ENCODE results near the gene ZNF384.

ZNF384 gene

DNA sequence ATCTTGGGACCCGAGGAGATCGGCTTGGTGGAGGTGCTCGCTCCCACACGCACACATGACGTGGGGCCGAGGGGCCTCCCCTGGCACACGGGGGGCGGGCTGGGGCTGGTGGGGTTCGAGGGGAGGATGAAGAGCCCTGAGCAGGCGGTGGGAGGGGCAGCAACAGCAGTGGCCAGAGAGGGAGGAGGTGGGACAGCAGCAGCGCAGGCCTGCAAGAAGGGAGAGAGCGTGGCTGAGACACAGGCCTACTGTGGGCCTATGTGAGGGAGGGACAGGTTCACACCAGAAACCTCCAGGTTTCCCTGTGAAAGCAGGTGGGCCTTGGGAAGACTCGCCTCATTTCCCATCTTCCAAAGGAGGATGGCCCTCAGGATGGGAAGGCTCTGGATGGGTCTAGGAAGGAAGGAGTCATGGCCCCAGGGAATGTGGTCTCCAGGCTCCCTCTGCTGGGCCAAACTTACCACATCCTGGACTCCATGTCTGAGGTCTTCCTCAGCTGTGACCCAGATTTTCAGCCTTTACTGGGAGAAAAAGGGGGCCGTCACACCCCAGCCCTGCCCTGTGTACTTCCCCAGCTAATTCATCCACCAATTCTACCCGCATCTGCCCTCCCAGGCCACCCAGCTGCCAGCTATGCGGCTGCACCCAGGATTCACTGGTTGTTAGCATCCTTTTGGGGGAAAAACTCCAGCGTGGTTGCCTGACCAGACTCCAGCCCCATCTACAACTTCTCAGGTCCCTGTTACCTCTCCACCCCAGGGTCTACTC, 8.6 kb upstream of the ZNF384 start:
- H3K27me3 ChIP-seq (ENCODE audit: control insufficient read depth, insufficient read depth, low read length), result peaks cover 41% of the 10 kb centered on the region
- no peaks in the 10 kb centered on the region for H3K36me3 ChIP-seq (ENCODE audit: insufficient read depth, low read length)
- H3K9me3 ChIP-seq (replicated peaks; ENCODE audit: low read length), result no peaks in the 10 kb centered on the region
- no peak overlapping the region for H3K4me3 ChIP-seq (ENCODE audit: low read length)
- H3K9ac ChIP-seq (ENCODE audit: low read depth, low read length), result no peak overlapping the region
- H3K4me2 ChIP-seq (ENCODE audit: low read length), result no peak overlapping the region
- H3K4me1 ChIP-seq (ENCODE audit: control insufficient read depth, insufficient read depth, low read length), result peaks cover 13% of the 10 kb centered on the region

DNA sequence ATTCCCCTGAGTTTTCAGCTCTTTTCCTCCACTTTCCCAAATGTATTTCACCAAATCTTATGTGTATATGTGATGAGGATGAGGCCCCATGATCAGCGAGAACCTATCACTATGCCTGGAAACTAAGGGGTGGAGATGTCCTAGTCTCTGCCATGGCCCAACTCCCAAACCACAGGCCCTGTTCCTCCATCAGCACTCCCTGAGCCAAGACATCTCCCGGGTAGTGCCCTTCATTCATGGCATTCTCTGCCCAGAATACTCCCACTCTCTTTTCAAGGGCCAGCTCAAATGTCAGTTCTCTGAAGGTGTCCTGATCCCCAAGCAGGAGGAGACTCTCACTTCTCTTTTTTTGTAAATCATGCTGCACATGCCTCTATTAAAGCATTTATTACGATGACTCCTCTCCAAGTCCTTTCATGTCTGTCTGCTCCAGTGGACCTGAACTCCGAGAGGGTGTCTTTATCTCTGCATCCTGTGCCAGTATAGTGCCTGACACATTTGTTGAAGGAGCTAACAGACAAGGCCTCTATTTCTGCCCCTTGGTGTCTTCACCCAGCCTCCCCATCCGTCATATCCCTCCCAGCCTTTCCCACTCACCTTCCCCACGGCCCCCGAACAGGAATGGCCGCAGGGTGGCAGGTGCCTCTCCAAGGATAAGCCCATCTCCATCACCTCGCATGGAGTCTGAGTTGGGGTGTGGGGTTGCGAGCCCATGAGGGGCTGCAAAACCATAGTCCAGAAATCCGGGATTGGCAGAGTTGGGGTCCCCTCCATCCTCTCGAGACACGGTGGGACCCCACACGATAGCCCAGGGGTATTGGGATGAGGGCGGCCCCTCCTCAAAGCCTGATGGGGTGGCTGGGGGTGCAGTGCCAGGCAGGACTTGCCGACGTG, 7.8 kb upstream of the ZNF384 start:
- Histone ChIP-seq H3K4me1 (ENCODE audit: control insufficient read depth, insufficient read depth, low read length) (peaks cover 13% of the 10 kb centered on the region), H3K4me3 (ENCODE audit: low read length) (no peak overlapping the region), H3K27me3 (ENCODE audit: control insufficient read depth, insufficient read depth, low read length) (peaks cover 36% of the 10 kb centered on the region), H3K4me2 (ENCODE audit: low read length) (no peak overlapping the region), H3K36me3 (ENCODE audit: insufficient read depth, low read length) (no peaks in the 10 kb centered on the region), H3K9ac (ENCODE audit: low read depth, low read length) (no peak overlapping the region), H3K9me3 (replicated peaks; ENCODE audit: low read length) (no peaks in the 10 kb centered on the region)

DNA sequence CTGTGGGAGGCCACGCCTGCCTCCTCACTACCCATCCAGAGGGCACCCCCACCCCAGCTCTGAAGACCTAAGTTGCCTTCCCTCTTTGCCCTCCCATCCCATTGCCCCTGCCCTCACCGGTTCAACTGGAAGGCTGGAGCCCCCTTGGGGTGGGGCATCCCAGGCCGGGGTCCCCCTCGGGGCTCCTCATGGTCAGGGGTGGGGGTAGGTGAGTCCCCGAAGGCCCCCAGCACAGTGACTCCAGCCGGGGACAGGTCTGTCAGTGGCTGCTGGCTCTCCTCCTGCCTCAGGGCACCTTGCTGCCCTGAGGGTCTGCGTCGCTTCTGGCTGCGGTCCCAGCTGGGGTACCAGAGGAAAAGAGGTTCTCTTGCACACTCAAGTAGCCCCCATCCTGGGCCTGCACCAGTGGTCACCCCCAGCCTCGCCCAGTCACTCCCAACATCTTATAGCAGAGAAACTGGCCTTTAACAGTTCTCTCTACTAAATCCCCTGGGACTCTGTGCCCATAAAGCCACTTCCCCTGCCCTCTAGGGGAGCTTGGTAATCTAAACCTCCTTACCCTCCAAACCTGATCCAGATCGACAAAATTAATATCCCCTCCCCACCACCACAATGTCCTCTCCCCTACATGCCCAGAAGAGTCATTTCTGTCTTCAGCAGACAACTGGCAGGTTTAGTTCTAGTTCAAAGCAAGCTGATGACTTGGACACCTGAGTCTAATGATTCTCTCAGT, 6.3 kb upstream of the ZNF384 start:
- Histone ChIP-seq H3K9ac (ENCODE audit: low read depth, low read length) (no peak overlapping the region), H3K4me3 (ENCODE audit: low read length) (no peak overlapping the region), H3K9me3 (replicated peaks; ENCODE audit: low read length) (no peaks in the 10 kb centered on the region), H3K36me3 (ENCODE audit: insufficient read depth, low read length) (no peaks in the 10 kb centered on the region), H3K4me1 (ENCODE audit: control insufficient read depth, insufficient read depth, low read length) (peaks cover 9% of the 10 kb centered on the region), H3K4me2 (ENCODE audit: low read length) (no peak overlapping the region), H3K27me3 (ENCODE audit: control insufficient read depth, insufficient read depth, low read length) (peaks cover 24% of the 10 kb centered on the region)

DNA sequence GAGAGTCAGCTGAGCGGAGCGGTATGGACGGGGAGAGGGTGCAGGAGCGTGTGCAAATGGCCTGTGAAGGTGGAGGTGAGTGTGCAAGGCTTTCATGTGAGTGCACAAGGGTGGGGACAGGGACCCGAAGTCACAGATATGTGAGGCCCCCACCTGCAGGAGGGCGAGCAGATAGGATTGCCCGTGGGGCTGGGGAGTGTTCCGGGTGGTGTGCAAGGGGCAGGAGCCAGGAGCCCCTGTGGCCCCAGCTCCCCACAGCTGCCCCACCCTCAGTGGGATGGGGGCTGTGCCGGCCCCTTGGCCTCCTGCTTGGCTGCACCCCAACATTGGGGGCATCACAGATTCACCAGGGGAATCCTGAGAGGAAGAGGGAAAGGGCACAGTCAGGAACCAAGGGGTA, 5.5 kb upstream of the ZNF384 start:
- Histone ChIP-seq H3K4me2 (ENCODE audit: low read length) (no peak overlapping the region), H3K9me3 (replicated peaks; ENCODE audit: low read length) (no peaks in the 10 kb centered on the region), H3K9ac (ENCODE audit: low read depth, low read length) (no peak overlapping the region), H3K27me3 (ENCODE audit: control insufficient read depth, insufficient read depth, low read length) (peaks cover 17% of the 10 kb centered on the region), H3K4me3 (ENCODE audit: low read length) (no peak overlapping the region), H3K36me3 (ENCODE audit: insufficient read depth, low read length) (no peaks in the 10 kb centered on the region), H3K4me1 (ENCODE audit: control insufficient read depth, insufficient read depth, low read length) (peaks cover 6% of the 10 kb centered on the region)

DNA sequence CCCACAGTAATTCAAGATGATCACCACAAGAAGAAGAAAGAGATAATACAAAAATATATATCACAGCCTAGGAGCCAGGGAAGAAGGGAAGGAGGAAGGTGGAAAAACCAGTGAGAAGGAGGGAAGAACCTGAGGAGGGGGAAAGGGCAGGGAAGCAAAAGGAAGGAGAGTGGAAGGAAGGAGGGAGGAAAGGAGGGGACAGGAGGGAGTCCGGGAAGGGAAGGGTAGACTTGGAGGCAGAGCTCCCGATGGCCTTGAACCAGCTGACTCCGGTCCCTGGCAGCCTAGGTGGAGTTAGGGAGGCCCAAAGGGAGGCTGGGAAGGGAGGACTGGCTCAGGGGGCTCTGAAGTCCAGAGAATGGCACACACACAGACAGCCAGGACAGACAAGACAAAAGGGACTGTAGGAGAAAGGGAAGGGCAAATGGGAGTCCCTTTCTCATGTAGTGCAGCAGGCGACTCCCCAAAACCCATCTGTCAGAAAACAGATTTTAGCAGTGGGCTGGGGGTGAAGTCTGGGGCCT, 4.7 kb upstream of the ZNF384 start:
- no peak overlapping the region for H3K9ac ChIP-seq (ENCODE audit: low read depth, low read length)

DNA sequence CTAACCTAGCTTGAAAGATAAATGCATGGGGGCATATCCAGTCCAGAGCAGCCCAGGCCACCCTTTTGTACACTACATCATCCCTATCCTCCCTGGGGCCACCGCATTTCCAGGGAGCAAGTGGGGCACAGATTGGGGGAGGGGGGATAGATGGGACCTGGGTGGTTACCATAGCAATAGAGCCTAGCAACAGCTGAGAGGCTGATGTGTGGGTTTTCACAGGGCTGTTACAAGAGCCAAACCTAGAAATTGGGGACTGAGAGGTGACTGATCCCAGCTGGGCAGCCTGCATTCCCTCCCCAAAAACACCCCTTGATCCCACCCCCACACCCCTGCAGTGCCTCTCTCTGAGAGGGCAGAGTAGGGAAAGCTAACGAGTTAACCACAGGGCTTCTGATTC, 3.7 kb upstream of the ZNF384 start:
- Histone ChIP-seq H3K27me3 (ENCODE audit: control insufficient read depth, insufficient read depth, low read length) (peaks cover under 1% of the 10 kb centered on the region), H3K36me3 (ENCODE audit: insufficient read depth, low read length) (no peaks in the 10 kb centered on the region), H3K9me3 (replicated peaks; ENCODE audit: low read length) (no peaks in the 10 kb centered on the region), H3K4me3 (ENCODE audit: low read length) (no peak overlapping the region), H3K4me2 (ENCODE audit: low read length) (no peak overlapping the region), H3K9ac (ENCODE audit: low read depth, low read length) (no peak overlapping the region), H3K4me1 (ENCODE audit: control insufficient read depth, insufficient read depth, low read length) (peaks cover 6% of the 10 kb centered on the region)

More for the DNA sequence above, 4.7 kb upstream of the ZNF384 start:
- no peak overlapping the region for H3K4me3 ChIP-seq (ENCODE audit: low read length)
- no peak overlapping the region for H3K4me2 ChIP-seq (ENCODE audit: low read length)
- peaks cover 4% of the 10 kb centered on the region for H3K4me1 ChIP-seq (ENCODE audit: control insufficient read depth, insufficient read depth, low read length)
- no peaks in the 10 kb centered on the region for H3K9me3 ChIP-seq (replicated peaks; ENCODE audit: low read length)
- peaks cover 9% of the 10 kb centered on the region for H3K27me3 ChIP-seq (ENCODE audit: control insufficient read depth, insufficient read depth, low read length)
- no peaks in the 10 kb centered on the region for H3K36me3 ChIP-seq (ENCODE audit: insufficient read depth, low read length)

DNA sequence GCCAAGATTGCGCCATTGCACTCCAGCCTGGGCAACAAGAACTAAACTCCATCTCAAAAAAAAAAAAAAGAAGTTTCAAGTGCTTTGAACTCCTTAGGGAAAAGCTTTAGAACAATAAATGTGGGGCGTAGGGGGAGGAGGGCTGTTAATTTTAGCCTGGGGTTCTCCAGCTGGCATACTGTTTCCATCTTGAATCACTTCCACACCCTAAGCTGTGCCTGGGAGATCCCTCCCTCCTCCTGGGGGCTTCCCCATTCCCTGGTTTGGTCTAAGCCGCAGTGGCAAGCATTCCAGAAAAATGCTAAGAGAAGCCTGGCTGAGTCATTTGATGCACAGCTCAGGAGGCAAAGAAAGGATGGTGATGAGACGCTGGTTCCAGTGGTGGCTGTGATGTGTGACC, 2.3 kb upstream of the ZNF384 start:
- Histone ChIP-seq H3K4me3 (ENCODE audit: low read length) (no peak overlapping the region), H3K9ac (ENCODE audit: low read depth, low read length) (no peak overlapping the region)

DNA sequence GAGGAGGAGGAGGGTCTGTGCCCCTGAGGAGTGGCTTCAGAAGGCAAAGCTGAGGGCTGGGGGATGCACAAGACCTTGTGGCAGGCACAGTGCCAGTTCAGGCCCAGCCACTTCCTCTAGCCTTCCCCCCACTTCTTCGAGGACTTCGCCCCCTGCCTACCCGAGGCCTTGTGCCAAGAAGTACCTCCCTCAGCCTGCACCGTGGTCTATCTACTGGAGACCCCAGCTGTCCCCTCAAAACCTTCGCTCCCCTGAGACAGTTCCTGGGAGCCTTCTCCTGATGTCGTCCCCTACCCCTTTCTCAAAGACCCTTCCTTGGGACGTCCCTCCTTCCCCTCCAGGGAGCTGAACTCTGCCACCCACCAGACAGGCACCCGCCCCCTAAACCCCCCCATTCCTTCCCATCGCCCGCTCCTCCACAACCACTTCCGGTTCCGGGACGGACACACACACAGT, 604 bp downstream of the ZNF384 start:
- H3K4me1 ChIP-seq (ENCODE audit: control insufficient read depth, insufficient read depth, low read length), result peaks cover 16% of the 10 kb centered on the region
- peak overlapping the region; percentile 83 for H3K4me3 ChIP-seq (ENCODE audit: low read length)
- no peaks in the 10 kb centered on the region for H3K27me3 ChIP-seq (ENCODE audit: control insufficient read depth, insufficient read depth, low read length)
- no peaks in the 10 kb centered on the region for H3K9me3 ChIP-seq (replicated peaks; ENCODE audit: low read length)
- H3K9ac ChIP-seq (ENCODE audit: low read depth, low read length), result peak overlapping the region; percentile 98
- peaks cover 7% of the 10 kb centered on the region for H3K36me3 ChIP-seq (ENCODE audit: insufficient read depth, low read length)
- peak overlapping the region; percentile 99 for H3K4me2 ChIP-seq (ENCODE audit: low read length)

More for the DNA sequence above, 2.3 kb upstream of the ZNF384 start:
- H3K27me3 ChIP-seq (ENCODE audit: control insufficient read depth, insufficient read depth, low read length), result no peaks in the 10 kb centered on the region
- no peak overlapping the region for H3K4me2 ChIP-seq (ENCODE audit: low read length)
- peaks cover 16% of the 10 kb centered on the region for H3K4me1 ChIP-seq (ENCODE audit: control insufficient read depth, insufficient read depth, low read length)
- H3K36me3 ChIP-seq (ENCODE audit: insufficient read depth, low read length), result peaks cover 3% of the 10 kb centered on the region
- H3K9me3 ChIP-seq (replicated peaks; ENCODE audit: low read length), result no peaks in the 10 kb centered on the region

DNA sequence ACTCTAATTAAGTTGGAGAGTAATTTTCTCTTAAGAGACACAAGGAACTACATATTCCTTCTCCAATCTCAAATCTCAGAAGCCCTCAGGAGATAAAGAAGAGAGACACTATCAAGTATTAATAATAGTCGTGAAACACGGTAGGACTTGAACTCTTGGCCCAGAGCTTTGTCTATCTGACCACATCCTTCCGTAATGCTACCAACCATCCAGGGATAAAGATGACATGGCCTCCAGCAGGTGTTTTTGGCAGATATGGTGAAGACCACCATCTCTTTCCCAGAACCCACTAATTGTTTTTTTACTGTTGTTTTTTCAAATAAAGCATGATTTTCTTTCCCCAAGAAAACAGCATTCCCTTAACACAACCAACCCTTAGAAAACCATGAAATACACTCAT, 3.4 kb downstream of the ZNF384 start:
- Histone ChIP-seq H3K4me3 (ENCODE audit: low read length) (no peak overlapping the region), H3K27me3 (ENCODE audit: control insufficient read depth, insufficient read depth, low read length) (no peaks in the 10 kb centered on the region), H3K9ac (ENCODE audit: low read depth, low read length) (no peak overlapping the region), H3K4me2 (ENCODE audit: low read length) (no peak overlapping the region), H3K36me3 (ENCODE audit: insufficient read depth, low read length) (peaks cover 16% of the 10 kb centered on the region), H3K9me3 (replicated peaks; ENCODE audit: low read length) (no peaks in the 10 kb centered on the region), H3K4me1 (ENCODE audit: control insufficient read depth, insufficient read depth, low read length) (peaks cover 16% of the 10 kb centered on the region)

DNA sequence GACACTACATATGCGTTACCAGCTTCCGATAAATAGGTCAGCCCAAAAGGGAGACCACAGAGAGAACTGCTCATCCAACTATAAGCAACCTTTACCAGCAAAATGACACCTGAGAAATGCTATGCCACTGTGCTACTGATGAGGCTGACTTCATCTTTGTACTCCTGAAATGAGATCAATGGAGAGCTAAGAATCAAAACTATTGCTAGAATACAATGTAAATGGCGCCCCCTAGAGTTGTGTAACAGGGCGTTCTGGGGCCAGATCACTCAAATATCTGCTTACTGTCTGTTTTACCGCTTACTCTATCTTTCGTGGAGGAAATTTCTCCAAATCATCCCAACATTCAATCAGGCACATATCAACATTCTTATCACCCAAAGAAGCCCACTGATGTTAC, 4.6 kb downstream of the ZNF384 start:
- Histone ChIP-seq H3K9ac (ENCODE audit: low read depth, low read length) (no peak overlapping the region), H3K4me2 (ENCODE audit: low read length) (no peak overlapping the region), H3K36me3 (ENCODE audit: insufficient read depth, low read length) (peaks cover 25% of the 10 kb centered on the region), H3K4me1 (ENCODE audit: control insufficient read depth, insufficient read depth, low read length) (peaks cover 12% of the 10 kb centered on the region), H3K4me3 (ENCODE audit: low read length) (no peak overlapping the region), H3K27me3 (ENCODE audit: control insufficient read depth, insufficient read depth, low read length) (no peaks in the 10 kb centered on the region), H3K9me3 (replicated peaks; ENCODE audit: low read length) (no peaks in the 10 kb centered on the region)

DNA sequence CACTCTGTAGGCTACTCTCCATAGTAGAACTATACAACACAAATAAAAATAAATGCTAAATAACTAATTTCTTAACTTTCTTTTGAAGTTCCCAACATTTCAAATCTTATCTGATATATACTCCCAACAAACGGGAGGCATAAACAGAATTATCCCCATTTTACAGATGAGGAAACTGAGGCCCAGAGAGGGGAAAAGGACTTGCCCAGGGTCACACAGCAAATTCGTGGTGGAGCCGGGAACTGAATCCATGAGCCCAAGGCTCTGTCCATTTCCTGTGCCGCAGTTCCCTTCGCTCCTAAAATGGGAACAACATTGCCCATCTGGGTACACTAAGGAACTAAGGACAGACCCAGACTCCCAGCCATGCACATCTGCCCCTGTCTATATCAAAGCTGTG, 12.2 kb downstream of the ZNF384 start:
- Histone ChIP-seq H3K9me3 (replicated peaks; ENCODE audit: low read length) (no peaks in the 10 kb centered on the region), H3K9ac (ENCODE audit: low read depth, low read length) (no peak overlapping the region), H3K4me3 (ENCODE audit: low read length) (no peak overlapping the region), H3K27me3 (ENCODE audit: control insufficient read depth, insufficient read depth, low read length) (no peaks in the 10 kb centered on the region), H3K36me3 (ENCODE audit: insufficient read depth, low read length) (peaks cover 79% of the 10 kb centered on the region), H3K4me1 (ENCODE audit: control insufficient read depth, insufficient read depth, low read length) (no peaks in the 10 kb centered on the region), H3K4me2 (ENCODE audit: low read length) (no peak overlapping the region)
